GM12874 (cell line): ENCODE measurements around the gene RREB1.

Source experiments
- CTCF ChIP-seq: IDR thresholded peaks from 2 replicates; pipeline ENCODE4 v1.5.1; 2011; ENCODE audit warnings: low read depth, mild to moderate bottlenecking, control low read depth, low read length, moderate library complexity; ENCODE audit not compliant: insufficient read depth

The RREB1 gene

GRCh38 chr6:7121700-7122241 is 14.0 kb downstream of the RREB1 start:
- no peak for TF ChIP-seq CTCF

GRCh38 chr6:7122684-7123083 is 14.9 kb downstream of the RREB1 start:
- no peak for TF ChIP-seq CTCF

- no peak for TF ChIP-seq CTCF
These were observed 16.4 kb downstream of the RREB1 start for GRCh38 chr6:7124114-7124513.

GRCh38 chr6:7124636-7125035 is 16.9 kb downstream of the RREB1 start:
- TF ChIP-seq CTCF: no peak

- no peak for TF ChIP-seq CTCF
These were observed 17.5 kb downstream of the RREB1 start for GRCh38 chr6:7125290-7125689.

GRCh38 chr6:7126754-7127153 is 19.0 kb downstream of the RREB1 start:
- no peak for TF ChIP-seq CTCF

GRCh38 chr6:7127680-7128079 is 19.9 kb downstream of the RREB1 start:
- no peak for TF ChIP-seq CTCF
